ENCODE results near the gene CCDC167. TPM values are rescaled to one million over a fixed set of nuclear protein-coding genes. Genes with fewer than 3 reads are reported as not detected.

CCDC167 gene
- total RNA-seq, 3 donors from 2014 or later (not counting 1 experiment from before 2014, with no cell fraction given), result 10.2 to 27.4 (median 19.4) TPM

DNA sequence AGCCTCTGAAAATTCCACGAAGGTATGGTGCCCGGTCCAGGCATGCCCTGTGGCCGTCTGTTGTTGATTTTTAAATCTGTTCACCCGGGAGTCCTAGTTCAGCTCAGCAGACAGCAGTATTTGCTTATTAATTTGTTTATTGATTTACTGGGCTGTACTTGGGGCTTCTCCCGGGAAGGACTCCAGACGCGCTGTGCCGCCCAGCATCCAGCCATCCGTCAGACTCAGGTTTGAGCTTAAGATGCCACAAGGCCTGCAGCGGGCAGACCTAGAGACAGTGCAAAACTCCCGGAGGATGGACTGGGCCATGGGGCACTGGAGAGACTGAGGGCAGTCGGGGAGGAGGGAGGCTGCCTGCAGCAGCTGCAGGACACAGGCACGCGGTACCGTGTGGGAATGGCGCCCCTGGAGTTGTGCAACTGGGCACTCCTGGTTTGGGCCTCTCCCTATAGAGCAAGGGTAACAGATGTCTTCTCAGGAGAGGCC lies 17.3 kb upstream of the CCDC167 start:
- ATAC-seq, result peak in 1 of 3 donors; percentile 0
- 50% methylated on average over 16 of the region's 16 CpGs for WGBS (ENCODE audit: insufficient coverage)
- Mint-ChIP-seq H3K4me3 (peak overlapping the region; percentile 83), H3K27ac (peak overlapping the region; percentile 90 to 96), H3K9me3 (no peaks in the 10 kb centered on the region), H3K27me3 (ENCODE audit: low read depth in 2 of 2) (peaks cover 0 to 8% of the 10 kb centered on the region in 2 donors), H3K4me1 (peaks cover 59 to 75% of the 10 kb centered on the region in 2 donors), H3K36me3 (no peaks in the 10 kb centered on the region)
- Histone ChIP-seq H3K9me3 (ENCODE audit: control insufficient read depth, insufficient read depth, low read length) (no peaks in the 10 kb centered on the region), H3K27me3 (ENCODE audit: control insufficient read depth, insufficient read depth, low read length) (no peaks in the 10 kb centered on the region), H3K27ac (ENCODE audit: low read length) (peak overlapping the region; percentile 92), H3K36me3 (ENCODE audit: control insufficient read depth, insufficient read depth, low read length) (no peaks in the 10 kb centered on the region), H3K4me1 (ENCODE audit: control insufficient read depth, insufficient read depth, low read length) (peaks cover 83% of the 10 kb centered on the region), H3K4me3 (ENCODE audit: low read length) (peak overlapping the region; percentile 5)
- intact Hi-C loops (cut with micrococcal nuclease), result loop anchor here (1.0 to 5.0 kb wide), 4 partner anchors 15 to 85 kb away; partner anchors contain the start of gene CMTR1
- DNase-seq, result no peak
- TF ChIP-seq, protein P1, sequence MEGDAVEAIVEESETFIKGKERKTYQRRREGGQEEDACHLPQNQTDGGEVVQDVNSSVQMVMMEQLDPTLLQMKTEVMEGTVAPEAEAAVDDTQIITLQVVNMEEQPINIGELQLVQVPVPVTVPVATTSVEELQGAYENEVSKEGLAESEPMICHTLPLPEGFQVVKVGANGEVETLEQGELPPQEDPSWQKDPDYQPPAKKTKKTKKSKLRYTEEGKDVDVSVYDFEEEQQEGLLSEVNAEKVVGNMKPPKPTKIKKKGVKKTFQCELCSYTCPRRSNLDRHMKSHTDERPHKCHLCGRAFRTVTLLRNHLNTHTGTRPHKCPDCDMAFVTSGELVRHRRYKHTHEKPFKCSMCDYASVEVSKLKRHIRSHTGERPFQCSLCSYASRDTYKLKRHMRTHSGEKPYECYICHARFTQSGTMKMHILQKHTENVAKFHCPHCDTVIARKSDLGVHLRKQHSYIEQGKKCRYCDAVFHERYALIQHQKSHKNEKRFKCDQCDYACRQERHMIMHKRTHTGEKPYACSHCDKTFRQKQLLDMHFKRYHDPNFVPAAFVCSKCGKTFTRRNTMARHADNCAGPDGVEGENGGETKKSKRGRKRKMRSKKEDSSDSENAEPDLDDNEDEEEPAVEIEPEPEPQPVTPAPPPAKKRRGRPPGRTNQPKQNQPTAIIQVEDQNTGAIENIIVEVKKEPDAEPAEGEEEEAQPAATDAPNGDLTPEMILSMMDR (IDR thresholded peaks at IDR 0.05), result no peak

DNA sequence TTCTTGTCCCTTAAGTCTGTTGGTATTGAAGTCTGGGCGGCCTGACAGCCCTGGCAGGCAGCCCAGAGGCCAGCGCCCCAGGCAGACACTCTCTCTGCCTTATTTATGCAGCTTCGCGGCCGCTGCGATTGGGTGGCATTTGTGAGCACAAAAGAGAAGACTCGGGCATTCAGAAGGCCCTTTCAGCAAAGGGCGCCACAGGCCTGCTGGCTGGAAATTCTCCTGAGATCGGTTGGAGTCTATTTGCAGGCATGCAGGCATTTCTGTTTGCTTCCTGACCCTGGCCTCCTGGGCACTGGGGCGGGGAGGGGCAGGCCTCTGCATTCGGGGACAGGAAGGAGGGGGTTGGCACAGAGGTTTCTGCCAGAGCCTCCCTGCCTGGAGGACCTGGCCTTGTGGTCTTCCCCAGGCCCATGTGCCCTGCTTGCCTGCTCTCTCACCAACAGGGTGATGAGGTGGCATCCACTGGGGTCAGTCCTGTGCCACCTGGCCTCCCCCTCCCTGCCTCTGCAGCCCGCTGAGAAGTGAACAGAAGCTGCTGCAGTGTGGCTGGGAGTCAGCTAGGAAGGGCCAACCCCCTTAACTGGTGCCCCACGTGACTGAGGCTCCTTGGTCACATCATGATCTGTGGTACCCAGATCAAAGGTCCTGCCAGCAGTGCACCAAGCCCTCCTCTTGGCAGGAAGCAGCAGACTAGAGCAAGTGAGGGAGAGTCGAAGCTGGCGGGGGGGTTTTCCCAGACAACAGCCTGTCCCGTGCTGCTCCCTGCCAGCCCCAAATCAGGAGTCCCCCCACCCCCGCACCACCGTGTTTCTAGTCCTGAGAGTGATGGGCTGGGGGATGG lies 16.6 kb upstream of the CCDC167 start:
- Histone ChIP-seq H3K27me3 (ENCODE audit: control insufficient read depth, insufficient read depth, low read length) (no peaks in the 10 kb centered on the region), H3K27ac (ENCODE audit: low read length) (peak overlapping the region; percentile 92), H3K36me3 (ENCODE audit: control insufficient read depth, insufficient read depth, low read length) (no peaks in the 10 kb centered on the region), H3K9me3 (ENCODE audit: control insufficient read depth, insufficient read depth, low read length) (no peaks in the 10 kb centered on the region), H3K4me1 (ENCODE audit: control insufficient read depth, insufficient read depth, low read length) (peaks cover 76% of the 10 kb centered on the region), H3K4me3 (ENCODE audit: low read length) (peak overlapping the region; percentile 2)
- Mint-ChIP-seq H3K27ac (peak overlapping the region; percentile 90 to 96), H3K27me3 (ENCODE audit: low read depth in 2 of 2) (peaks cover 0 to 6% of the 10 kb centered on the region in 2 donors), H3K36me3 (no peaks in the 10 kb centered on the region), H3K4me1 (peaks cover 53 to 68% of the 10 kb centered on the region in 2 donors), H3K4me3 (peak overlapping the region; percentile 83), H3K9me3 (no peaks in the 10 kb centered on the region)
- TF ChIP-seq, protein P1 (IDR thresholded peaks at IDR 0.05), result no peak
- peak; percentile 69 to 98 for DNase-seq
- intact Hi-C loops (cut with micrococcal nuclease), result loop anchor here (2.0 to 5.0 kb wide), 3 partner anchors 21 to 84 kb away; partner anchors contain the start of gene CMTR1
- ATAC-seq, result peak; percentile 74 to 90 (median 84)
- 16% methylated on average over 18 of the region's 18 CpGs for WGBS (ENCODE audit: insufficient coverage)

DNA sequence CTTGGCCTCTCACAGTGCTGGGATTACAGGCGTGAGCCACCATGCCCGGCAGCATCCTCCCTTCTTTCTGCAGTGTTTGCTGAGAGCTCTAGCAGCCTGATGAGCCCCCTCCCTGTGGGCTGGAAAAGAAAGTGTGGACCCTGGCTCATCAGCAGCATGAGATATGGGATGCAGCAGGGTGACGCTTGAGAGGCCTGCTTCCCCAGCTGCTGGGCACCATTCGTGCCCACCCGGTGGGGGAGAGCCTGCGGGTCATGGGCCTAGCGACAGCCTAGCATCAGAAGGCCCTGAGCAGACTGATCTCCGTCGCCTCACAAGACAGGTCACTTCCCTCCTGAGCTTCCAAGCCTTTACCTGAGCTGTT lies 16.0 kb upstream of the CCDC167 start:
- peaks cover 70% of the 10 kb centered on the region for H3K4me1 ChIP-seq (ENCODE audit: control insufficient read depth, insufficient read depth, low read length)
- peaks cover 0 to 9% of the 10 kb centered on the region in 2 donors for H3K27me3 Mint-ChIP-seq (ENCODE audit: low read depth in 2 of 2)
- H3K27me3 ChIP-seq (ENCODE audit: control insufficient read depth, insufficient read depth, low read length), result no peaks in the 10 kb centered on the region
- no peak for ATAC-seq
- H3K4me3 ChIP-seq (ENCODE audit: low read length), result peak overlapping the region; percentile 2
- H3K27ac ChIP-seq (ENCODE audit: low read length), result peak overlapping the region; percentile 92
- TF ChIP-seq, protein P1 (IDR thresholded peaks at IDR 0.05), result no peak
- H3K4me3 Mint-ChIP-seq, result peak overlapping the region; percentile 83
- H3K4me1 Mint-ChIP-seq, result peaks cover 53 to 67% of the 10 kb centered on the region in 2 donors
- H3K27ac Mint-ChIP-seq, result peak overlapping the region; percentile 90 to 96
- no peak for DNase-seq
- 67% methylated on average over 9 of the region's 9 CpGs for WGBS (ENCODE audit: insufficient coverage)
- H3K36me3 ChIP-seq (ENCODE audit: control insufficient read depth, insufficient read depth, low read length), result no peaks in the 10 kb centered on the region
- H3K9me3 Mint-ChIP-seq, result no peaks in the 10 kb centered on the region
- no peaks in the 10 kb centered on the region for H3K36me3 Mint-ChIP-seq
- no peaks in the 10 kb centered on the region for H3K9me3 ChIP-seq (ENCODE audit: control insufficient read depth, insufficient read depth, low read length)
- intact Hi-C loops (cut with micrococcal nuclease), result loop anchor here (2.0 to 5.0 kb wide), 3 partner anchors 21 to 83 kb away; partner anchors contain the start of gene CMTR1
